Panc1 (cell line): Measurements from ENCODE around the gene ZBTB20. TPM values are rescaled to one million over a fixed set of nuclear protein-coding genes. Genes with fewer than 3 reads are reported as not detected.

ENCODE experiments used
- ATAC-seq: fragments of 200-7000 bp; cut with Tn5 transposase; 2 replicates; pipeline ENCODE4 v1.9.1; 2020; ENCODE audit warnings: mild to moderate bottlenecking, moderate library complexity
- BruUV-seq: library from RNA; stranded (reverse); fragments of 400-500 nt; replicated peaks from 2 replicates; lab custom pipeline; 2021; lab: Mats Ljungman, UMichigan
- CTCF ChIA-PET: fragments of 300-600 bp; sonication (Branson Sonifier 250); formaldehyde crosslinking; loops from one replicate; lab custom pipeline; 2022; ENCODE audit warnings: antibody characterized with exemption; lab: Charles Lee
- POLR2A ChIA-PET: fragments of 300-600 bp; sonication (Branson Sonifier 250); formaldehyde crosslinking; loops from one replicate; lab custom pipeline; 2022; ENCODE audit warnings: antibody characterized with exemption; lab: Charles Lee
- DNase-seq: peaks from one replicate; pipeline ENCODE4 v3.0.0-alpha.2; 2010; ENCODE audit warnings: low read depth, low spot score
- H3K27ac ChIP-seq: 2 replicates; pipeline ENCODE4 v1.5.1; 2011; ENCODE audit warnings: mild to moderate bottlenecking, low read length, inconsistent platforms
- H3K27me3 ChIP-seq: fragments of 200-500 bp; sonication (Bioruptor generic); 2 replicates; pipeline ENCODE4 v1.6.0; 2014; ENCODE audit warnings: low read length, inconsistent platforms; ENCODE audit not compliant: control insufficient read depth, insufficient read depth
- H3K36me3 ChIP-seq: fragments of 200-500 bp; sonication (Bioruptor generic); 2 replicates; pipeline ENCODE4 v1.5.1; 2014; ENCODE audit warnings: inconsistent platforms, mild to moderate bottlenecking, low read length, moderate library complexity; ENCODE audit not compliant: control insufficient read depth, insufficient read depth
- H3K4me1 ChIP-seq: 2 replicates; pipeline ENCODE4 v1.5.1; 2011; ENCODE audit warnings: inconsistent platforms, mild to moderate bottlenecking, low read length, moderate library complexity; ENCODE audit not compliant: control insufficient read depth, insufficient read depth
- H3K4me3 ChIP-seq, 2 experiments: 2 replicates each; pipeline ENCODE4 v1.5.1; 2011 to 2012; ENCODE audit warnings: low read depth in 2 of 2, low read length in 2 of 2, mild to moderate bottlenecking in 2 of 2, inconsistent platforms in 1 of 2, moderate library complexity in 1 of 2
- H3K9me3 ChIP-seq: fragments of 200-500 bp; sonication (Bioruptor generic); 2 replicates; pipeline ENCODE4 v1.5.1; 2014; ENCODE audit warnings: low read depth, mild to moderate bottlenecking, inconsistent platforms, low read length, moderate library complexity; ENCODE audit not compliant: control insufficient read depth, insufficient read depth
- CTCF ChIP-seq: fragments of 450-650 bp; IDR thresholded peaks from 2 replicates; pipeline ENCODE4 v1.5.1; 2017; ENCODE audit warnings: mild to moderate bottlenecking
- POLR2AphosphoS5 ChIP-seq: IDR thresholded peaks from 2 replicates; pipeline ENCODE4 v1.6.1; 2012; ENCODE audit warnings: mild to moderate bottlenecking, low read depth, low read length, moderate library complexity
- REST ChIP-seq, 2 experiments: IDR thresholded peaks; 2 replicates each; pipeline ENCODE4 v1.6.1; 2011 to 2012; ENCODE audit warnings: low read depth in 2 of 2, control low read depth in 1 of 2, low read length in 1 of 2, mild to moderate bottlenecking in 1 of 2, moderate library complexity in 1 of 2; ENCODE audit not compliant: insufficient read depth in 1 of 2
- SIN3A ChIP-seq: IDR thresholded peaks from 2 replicates; pipeline ENCODE4 v1.6.1; 2012; ENCODE audit warnings: low read depth, mild to moderate bottlenecking, low read length, moderate library complexity, borderline replicate concordance; ENCODE audit not compliant: insufficient read depth
- TCF7L2 ChIP-seq: IDR thresholded peaks from 2 replicates; pipeline ENCODE4 v1.6.1; 2011; ENCODE audit warnings: mild to moderate bottlenecking, low read depth, low read length, inconsistent platforms
- in situ Hi-C: cut with HindIII; loops from 2 replicates; pipeline ENCODE4 v1.10.0; 2016; ENCODE audit warnings: low sequenced_read_pairs, low pct_unique_long_range_greater_than_20kb
- intact Hi-C: fragments of 100-400 bp; cut with micrococcal nuclease; formaldehyde crosslinking; loops from one replicate; pipeline ENCODE4 v1.10.0; 2022; ENCODE audit not compliant: unreplicated experiment
- total RNA-seq: library from RNA; stranded (reverse); gene quantifications from one replicate; pipeline ENCODE4 v1.2.1, GENCODE V29; 2021; ENCODE audit not compliant: unreplicated experiment

Gene ZBTB20
- total RNA-seq, 1 experiment from 2014 or later = 4.1 TPM

GRCh38 chr3:114606336-114606735 lies 540.8 kb downstream of the ZBTB20 start:
- intact Hi-C loops (no loop called here), in situ Hi-C loops (no loop called here)

GRCh38 chr3:114600571-114600970 lies 546.5 kb downstream of the ZBTB20 start:
- POLR2A ChIA-PET = no interaction called here
- no peak overlapping the region for H3K27ac ChIP-seq
- H3K27me3 ChIP-seq = no peaks in the 10 kb centered on the region
- intact Hi-C loops = no loop called here
- H3K9me3 ChIP-seq = no peaks in the 10 kb centered on the region
- CTCF ChIA-PET = no interaction called here
- H3K4me3 ChIP-seq = no peak overlapping the region
- in situ Hi-C loops = no loop called here
- no TSS peak for BruUV-seq
- TF ChIP-seq CTCF (no peak), TCF7L2 (no peak), POLR2AphosphoS5 (no peak), SIN3A (no peak), REST (IDR thresholded peaks at IDR 0.05; ENCODE audit: insufficient read depth in 1 of 2, low read depth in 2 of 2, low read length in 1 of 2) (no peak)
- H3K4me1 ChIP-seq = no peaks in the 10 kb centered on the region
- DNase-seq (no peak), ATAC-seq (no peak)
- no peaks in the 10 kb centered on the region for H3K36me3 ChIP-seq

More at GRCh38 chr3:114606336-114606735, 540.8 kb downstream of the ZBTB20 start:
- ChIA-PET POLR2A (no interaction called here), CTCF (no interaction called here)
- TF ChIP-seq POLR2AphosphoS5 (no peak), CTCF (no peak), TCF7L2 (no peak), REST (IDR thresholded peaks at IDR 0.05; ENCODE audit: insufficient read depth in 1 of 2, low read depth in 2 of 2, low read length in 1 of 2) (no peak), SIN3A (no peak)
- no peaks in the 10 kb centered on the region for H3K36me3 ChIP-seq
- no peak for ATAC-seq
- no peaks in the 10 kb centered on the region for H3K9me3 ChIP-seq
- no TSS peak for BruUV-seq
- DNase-seq = no peak
- H3K27ac ChIP-seq = no peak overlapping the region
- H3K4me3 ChIP-seq = no peak overlapping the region
- H3K27me3 ChIP-seq = no peaks in the 10 kb centered on the region
- H3K4me1 ChIP-seq = no peaks in the 10 kb centered on the region
